ENCODE measurements around the gene ZNF283.

DNA sequence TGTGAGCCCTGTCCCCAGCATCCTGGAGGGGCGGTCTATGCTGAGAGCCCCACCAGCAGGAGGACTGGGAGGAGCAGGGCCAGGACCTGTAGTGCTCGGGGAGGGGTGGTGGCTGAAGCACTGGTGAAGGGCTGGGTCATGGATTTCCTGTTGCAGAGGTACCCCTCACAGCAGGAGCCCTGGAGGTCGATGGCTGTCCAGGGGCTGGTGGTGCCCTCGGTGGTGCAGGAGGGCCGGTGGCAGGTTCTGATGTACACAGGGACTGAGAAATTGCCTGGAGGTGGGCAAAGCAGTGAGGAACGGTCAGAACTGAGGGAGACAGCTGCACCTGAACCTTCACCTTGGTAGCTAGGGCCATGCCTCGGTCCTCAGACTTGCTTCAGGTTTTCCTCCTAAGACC lies 29.6 kb upstream of the ZNF283 start:
- TF ChIP-seq CTCF (IDR thresholded peaks at IDR 0.05; ENCODE audit: low read depth, low read length) (no peak), POLR2A (IDR thresholded peaks at IDR 0.05; ENCODE audit: extremely low read depth, insufficient read length) (no peak), MAX (IDR thresholded peaks at IDR 0.05; ENCODE audit: low read depth, low read length) (no peak)
